HG03520 (cell line): ENCODE results near the gene CASKIN2.

Experiments used
- ATAC-seq: cut with Tn5 transposase; IDR thresholded peaks from one replicate; pipeline ENCODE4 v1.9.1; 2021; ENCODE audit warnings: mild to moderate bottlenecking, moderate library complexity; ENCODE audit not compliant: unreplicated experiment

Gene CASKIN2

GRCh38 chr17:75505640-75506039 lies 9.7 kb downstream of the CASKIN2 start:
- no peak for ATAC-seq

- ATAC-seq = no peak
Observed at GRCh38 chr17:75505152-75505409, 10.3 kb downstream of the CASKIN2 start.

GRCh38 chr17:75504347-75505151 lies 10.8 kb downstream of the CASKIN2 start:
- ATAC-seq = no peak

- no peak for ATAC-seq
Observed at GRCh38 chr17:75503976-75504346, 11.4 kb downstream of the CASKIN2 start.

GRCh38 chr17:75503337-75503950 lies 11.9 kb downstream of the CASKIN2 start:
- no peak for ATAC-seq

- ATAC-seq = no peak
Observed at GRCh38 chr17:75502721-75503329, 12.5 kb downstream of the CASKIN2 start.

GRCh38 chr17:75502072-75502720 lies 13.1 kb downstream of the CASKIN2 start:
- ATAC-seq = no peak

GRCh38 chr17:75501378-75502071 lies 13.8 kb downstream of the CASKIN2 start:
- no peak for ATAC-seq

- ATAC-seq = no peak
Observed at GRCh38 chr17:75500419-75501216, 14.7 kb downstream of the CASKIN2 start.

GRCh38 chr17:75499313-75500022 lies 15.9 kb downstream of the CASKIN2 start:
- ATAC-seq = no peak

GRCh38 chr17:75498726-75499213 lies 16.6 kb downstream of the CASKIN2 start:
- no peak for ATAC-seq

GRCh38 chr17:75498039-75498725 lies 17.2 kb downstream of the CASKIN2 start:
- no peak for ATAC-seq

- ATAC-seq = no peak
Observed at GRCh38 chr17:75496005-75496404, 19.3 kb downstream of the CASKIN2 start.

GRCh38 chr17:75494326-75494877 lies 20.9 kb downstream of the CASKIN2 start:
- no peak for ATAC-seq

GRCh38 chr17:75493476-75494129 lies 21.7 kb downstream of the CASKIN2 start:
- no peak for ATAC-seq

GRCh38 chr17:75492555-75493168 lies 22.7 kb downstream of the CASKIN2 start:
- ATAC-seq = no peak

GRCh38 chr17:75491680-75492079 lies 23.7 kb downstream of the CASKIN2 start:
- no peak for ATAC-seq
